K562 (cell line): ENCODE results near the gene CACNA2D2. TPM values are rescaled to one million over a fixed set of nuclear protein-coding genes. Genes with fewer than 3 reads are reported as not detected.

Experiments
- CTBP1 ChIP-seq: fragments of 450-650 bp; IDR thresholded peaks from 2 replicates; pipeline ENCODE4 v1.6.1; 2016; ENCODE audit warnings: borderline replicate concordance
- EP300 ChIP-seq: IDR thresholded peaks from 2 replicates; pipeline ENCODE4 v1.6.1; 2012; ENCODE audit warnings: low read length, improper control_type of control experiment
- MTA1 ChIP-seq: fragments of 450-650 bp; IDR thresholded peaks from 2 replicates; pipeline ENCODE4 v1.6.1; 2017; ENCODE audit warnings: borderline replicate concordance
- NCOA1 ChIP-seq: fragments of 450-650 bp; IDR thresholded peaks from 2 replicates; pipeline ENCODE4 v1.6.1; 2016; ENCODE audit warnings: low read depth
- NFRKB ChIP-seq: fragments of 450-650 bp; IDR thresholded peaks from 2 replicates; pipeline ENCODE4 v1.6.1; 2016; ENCODE audit warnings: low read depth
- NR1H2 ChIP-seq: sonication (generic); formaldehyde crosslinking; IDR thresholded peaks from 2 replicates; pipeline ENCODE4 v1.4.0; 2020; ENCODE audit warnings: mild to moderate bottlenecking, missing genetic modification reagents
- POLR2B ChIP-seq: fragments of 450-650 bp; IDR thresholded peaks from 2 replicates; pipeline ENCODE4 v1.6.1; 2018; ENCODE audit warnings: low read depth; ENCODE audit not compliant: partially characterized antibody
- PTBP1 ChIP-seq: fragments of 200-400 bp; formaldehyde crosslinking; IDR thresholded peaks from 2 replicates; pipeline ENCODE4 v1.6.1; 2017; ENCODE audit warnings: low read depth, low read length
- PURB ChIP-seq: sonication (generic); formaldehyde crosslinking; IDR thresholded peaks from 2 replicates; pipeline ENCODE4 v1.9.0; 2021; ENCODE audit warnings: low read depth, mild to moderate bottlenecking, missing genetic modification reagents
- RBM22 ChIP-seq: fragments of 200-400 bp; formaldehyde crosslinking; IDR thresholded peaks from 2 replicates; pipeline ENCODE4 v1.6.1; 2018; ENCODE audit warnings: low read length, low read depth; ENCODE audit not compliant: poor library complexity, severe bottlenecking
- SMAD4 ChIP-seq: fragments of 250-450 bp; sonication (Bioruptor Pico); conservative IDR thresholded peaks from 2 replicates; pipeline ENCODE4 v1.8.0; 2021; ENCODE audit warnings: inconsistent platforms, mild to moderate bottlenecking, moderate library complexity
- SRSF1 ChIP-seq: fragments of 200-400 bp; formaldehyde crosslinking; IDR thresholded peaks from 2 replicates; pipeline ENCODE4 v1.6.1; 2017; ENCODE audit warnings: mild to moderate bottlenecking, low read depth, low read length, moderate library complexity
- SRSF7 ChIP-seq: fragments of 200-400 bp; formaldehyde crosslinking; optimal IDR thresholded peaks from 2 replicates; pipeline ENCODE3; 2017; ENCODE audit warnings: mild to moderate bottlenecking, low read depth, low read length
- XRCC5 ChIP-seq: fragments of 200-400 bp; formaldehyde crosslinking; IDR thresholded peaks from 2 replicates; pipeline ENCODE4 v1.6.1; 2017; ENCODE audit warnings: low read depth, mild to moderate bottlenecking, low read length
- ZNF239 ChIP-seq: fragments of 250-450 bp; sonication (Bioruptor Pico); IDR thresholded peaks from 2 replicates; pipeline ENCODE4 v1.4.0; 2020; ENCODE audit warnings: mild to moderate bottlenecking
- polyA plus RNA-seq, 8 experiments: library from polyadenylated mRNA; depleted of rRNA in 4 of 8; stranded (reverse) in 5 of 8; unstranded in 3 of 8; fragments of >200 nt; fragmentation: Nextera tagmentation in 2 of 8; fragmentation: Illumina TruSeq in 1 of 8; extraction: Ambion mirVana in 2 of 8; extraction: Trizol in 1 of 8; gene quantifications; 2 replicates each; pipeline versions ENCODE4 v1.2.1 to v1.2.3, GENCODE V29; 2011 to 2014; ENCODE audit warnings: inconsistent platforms in 1 of 8, missing spikeins in 1 of 8
- total RNA-seq, 7 experiments: library from RNA; depleted of rRNA in 6 of 7; stranded (reverse); fragments of >200 nt in 6 of 7; fragmentation: Illumina TruSeq in 2 of 7; extraction: Trizol in 2 of 7; gene quantifications; 2 replicates each; pipeline versions ENCODE4 v1.2.1 to v1.2.3, GENCODE V29; 2011 to 2021; ENCODE audit warnings: low replicate concordance in 1 of 7

CACNA2D2 gene
- total and polyA plus RNA-seq, 9 of the 15 experiments (the other 6 are each of a cell fraction or from before 2014, with no cell fraction given): 0.11 to 0.58 (median 0.36) TPM; not detected in 2

DNA sequence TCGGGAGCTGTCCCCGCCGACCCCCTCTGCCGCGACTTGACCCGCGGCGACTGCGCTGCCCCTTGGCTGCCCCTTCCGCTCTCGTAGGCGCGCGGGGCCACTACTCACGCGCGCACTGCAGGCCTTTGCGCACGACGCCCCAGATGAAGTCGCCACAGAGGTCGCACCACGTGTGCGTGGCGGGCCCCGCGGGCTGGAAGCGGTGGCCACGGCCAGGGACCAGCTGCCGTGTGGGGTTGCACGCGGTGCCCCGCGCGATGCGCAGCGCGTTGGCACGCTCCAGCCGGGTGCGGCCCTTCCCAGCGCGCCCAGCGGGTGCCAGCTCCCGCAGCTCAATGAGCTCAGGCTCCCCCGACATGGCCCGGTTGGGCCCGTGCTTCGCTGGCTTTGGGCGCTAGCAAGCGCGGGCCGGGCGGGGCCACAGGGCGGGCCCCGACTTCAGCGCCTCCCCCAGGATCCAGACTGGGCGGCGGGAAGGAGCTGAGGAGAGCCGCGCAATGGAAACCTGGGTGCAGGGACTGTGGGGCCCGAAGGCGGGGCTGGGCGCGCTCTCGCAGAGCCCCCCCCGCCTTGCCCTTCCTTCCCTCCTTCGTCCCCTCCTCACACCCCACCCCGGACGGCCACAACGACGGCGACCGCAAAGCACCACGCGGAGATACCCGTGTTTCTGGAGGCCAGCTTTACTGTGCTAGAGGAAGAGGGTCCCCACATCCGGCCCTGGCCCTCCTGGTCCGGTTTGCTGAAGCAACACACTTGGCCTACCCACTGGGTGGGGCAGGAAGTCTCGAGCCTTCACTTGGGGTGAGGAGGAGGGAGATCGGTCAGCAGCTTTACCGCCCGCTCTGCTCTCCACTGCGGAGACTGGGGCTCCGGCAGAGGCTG is 162.7 kb downstream of the CACNA2D2 start, which contains the start of gene RASSF1 (continued):
- TF ChIP-seq NR1H2 (CRISPR knock-in tag): no peak
- no peak for TF ChIP-seq SRSF1
- no peak for TF ChIP-seq NFRKB
- no peak for TF ChIP-seq PURB
- TF ChIP-seq EP300: no peak
- no peak for TF ChIP-seq XRCC5
- no peak for TF ChIP-seq NCOA1
- TF ChIP-seq PTBP1: no peak
- no peak for TF ChIP-seq MTA1
- TF ChIP-seq POLR2B: no peak
- no peak; the same call in 1 of the 2 replicates for TF ChIP-seq SMAD4 (CRISPR knock-in tag)
- TF ChIP-seq ZNF239 (CRISPR knock-in tag): no peak
- TF ChIP-seq CTBP1: peak; percentile 14; the same call in 1 of the 2 replicates
- TF ChIP-seq SRSF7: no peak
- no peak for TF ChIP-seq RBM22
- TF ChIP-seq, all 486 proteins: peak for 54
